Measurements from ENCODE around the gene BCAR1.

Gene BCAR1

DNA sequence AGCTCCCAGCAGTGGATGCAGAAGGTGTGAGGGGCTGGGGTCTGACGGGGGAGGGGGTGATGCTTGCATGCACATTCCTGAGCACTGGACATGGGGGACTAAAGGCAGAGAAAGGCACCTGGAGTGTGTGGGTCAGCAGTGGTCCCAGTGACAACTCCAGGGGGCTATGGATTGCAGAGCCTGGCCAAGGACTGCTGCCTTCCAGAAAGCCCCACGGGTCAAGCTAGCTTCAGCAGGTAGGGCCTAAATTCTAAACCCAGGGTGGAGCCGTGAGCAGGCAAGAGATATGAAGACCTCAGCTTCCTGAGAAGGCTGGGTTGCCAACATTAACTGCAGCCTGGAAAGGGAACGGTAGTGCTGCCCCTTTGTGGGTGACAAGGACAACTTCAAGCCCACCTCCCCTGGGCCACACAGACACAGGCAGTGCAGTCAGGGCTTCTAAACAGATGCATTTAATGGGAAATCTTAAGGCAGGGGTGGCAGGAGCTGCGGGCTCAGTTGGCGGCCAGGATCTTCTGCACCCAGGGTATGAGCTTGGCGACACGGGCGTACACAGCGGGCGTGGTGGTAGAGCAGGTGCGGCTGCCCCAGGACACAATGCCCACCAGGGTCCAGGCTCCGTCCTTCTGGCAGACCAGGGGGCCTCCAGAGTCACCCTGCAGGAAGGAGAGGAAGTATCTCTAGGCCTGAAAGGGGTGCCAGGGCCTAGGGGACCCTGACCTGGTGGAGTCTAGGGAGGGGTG lies 47.6 kb downstream of the BCAR1 start:
- DNase-seq: no peak

DNA sequence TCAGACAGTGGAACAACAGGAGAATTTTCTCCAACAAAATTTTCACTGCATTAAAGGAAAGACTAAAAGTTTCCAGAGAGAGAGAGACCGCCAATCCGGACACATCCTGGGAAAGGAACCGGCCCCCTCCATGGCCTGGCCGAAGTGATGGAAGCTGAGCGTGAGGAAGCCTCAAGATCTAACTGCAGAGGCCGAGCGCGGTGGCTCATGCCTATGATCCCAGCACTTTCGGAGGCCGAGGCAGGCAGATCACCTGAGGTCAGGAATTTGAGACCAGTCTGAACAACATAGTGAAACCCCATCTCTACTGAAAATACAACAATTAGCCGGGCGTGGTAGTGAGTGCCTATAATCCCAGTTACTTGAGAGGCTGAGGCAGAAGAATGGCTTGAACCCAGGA lies 48.3 kb downstream of the BCAR1 start:
- no peak for DNase-seq

DNA sequence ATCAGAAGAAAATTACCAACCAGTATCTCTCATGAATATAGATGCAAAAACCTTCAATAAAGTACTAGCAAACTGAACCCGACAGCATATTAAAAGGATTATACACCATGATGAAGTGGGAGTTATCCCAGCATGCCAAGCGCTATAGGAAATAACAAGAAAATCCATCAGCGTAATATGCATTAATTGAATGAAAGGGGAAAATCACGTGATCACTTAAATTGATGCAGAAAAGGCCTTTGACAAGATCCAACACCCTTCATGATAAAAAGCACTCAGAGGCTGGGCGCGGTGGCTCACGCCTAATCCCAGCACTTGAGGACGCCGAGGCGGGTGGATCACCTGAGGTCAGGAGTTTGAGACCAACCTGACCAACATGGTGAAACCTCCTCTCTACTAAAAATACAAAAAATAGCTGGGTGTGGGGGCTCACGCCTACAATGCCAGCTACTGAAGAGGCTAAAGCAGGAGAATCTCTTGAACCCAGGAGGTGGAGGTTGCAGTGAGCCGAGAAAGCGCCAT lies 49.3 kb downstream of the BCAR1 start:
- no peak for DNase-seq

DNA sequence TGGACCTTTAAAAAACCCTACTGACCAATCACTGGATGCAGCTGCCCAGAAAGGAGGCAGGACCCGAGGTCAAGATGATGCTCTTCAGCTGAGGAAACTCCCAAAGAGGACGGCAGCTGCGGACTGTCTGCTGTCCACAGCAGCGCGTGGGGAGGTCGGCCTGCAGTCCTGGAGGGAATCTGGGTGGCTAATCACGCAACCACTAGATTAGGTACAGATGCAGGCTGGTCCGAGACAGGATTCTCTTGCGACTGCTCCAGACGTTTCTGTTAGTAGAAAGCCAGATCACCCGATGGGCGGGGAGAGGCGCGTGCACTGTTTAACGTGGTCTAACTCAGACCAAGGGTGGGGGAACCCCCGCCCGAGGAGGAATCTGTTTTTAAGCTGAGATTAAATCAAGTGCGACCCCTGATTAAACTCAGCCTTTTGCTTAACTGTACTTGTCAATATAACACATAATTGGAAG lies 53.3 kb downstream of the BCAR1 start:
- DNase-seq: no peak

DNA sequence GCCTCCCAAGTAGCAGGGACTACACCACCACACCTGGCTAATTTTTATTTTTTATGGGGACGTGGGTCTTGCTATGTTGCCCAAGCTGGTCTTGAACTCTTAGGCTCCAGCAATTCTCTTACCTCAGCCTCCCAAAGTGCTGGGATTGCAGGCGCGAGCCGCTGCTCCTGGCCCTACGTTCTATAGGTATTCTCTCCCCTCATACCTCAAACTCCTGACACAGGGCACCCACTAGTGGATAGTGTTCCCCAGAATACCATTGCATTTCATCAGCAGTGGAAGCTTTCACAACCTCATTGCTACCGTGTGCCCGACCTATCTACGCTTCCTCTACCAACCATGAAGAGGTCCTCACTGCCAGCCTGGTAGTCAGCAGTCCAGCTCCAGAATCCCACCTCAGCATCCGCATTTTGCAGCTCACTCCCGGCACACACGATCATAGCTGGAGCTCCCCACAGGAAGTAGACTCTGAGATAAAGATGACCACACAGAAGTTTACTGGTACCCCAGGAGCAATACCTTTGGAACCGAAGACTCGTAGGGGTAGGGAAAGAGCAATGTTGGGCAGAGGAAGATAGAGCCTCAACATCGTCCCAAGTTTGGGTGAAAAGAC lies 53.8 kb downstream of the BCAR1 start:
- no peak for DNase-seq

DNA sequence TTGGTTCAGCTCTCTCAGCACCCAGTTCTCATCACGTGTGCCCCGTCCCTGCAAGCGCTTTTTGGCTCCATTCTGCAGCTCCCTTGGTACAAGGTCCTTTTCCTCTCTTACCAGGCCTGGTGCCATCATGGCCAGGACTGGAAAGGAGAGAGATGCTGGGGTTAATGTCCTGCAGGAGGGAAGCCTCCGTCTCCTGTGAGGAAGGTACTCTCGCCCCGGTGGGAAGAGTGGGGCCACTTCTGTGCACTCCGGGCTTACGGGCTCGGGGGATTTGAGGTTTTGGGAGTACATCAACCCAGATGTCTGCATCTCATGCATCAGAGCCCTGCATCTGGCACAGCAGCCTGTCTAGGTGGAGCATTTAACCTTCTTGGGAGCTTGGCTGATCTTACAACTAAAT lies 54.6 kb downstream of the BCAR1 start:
- DNase-seq: no peak

DNA sequence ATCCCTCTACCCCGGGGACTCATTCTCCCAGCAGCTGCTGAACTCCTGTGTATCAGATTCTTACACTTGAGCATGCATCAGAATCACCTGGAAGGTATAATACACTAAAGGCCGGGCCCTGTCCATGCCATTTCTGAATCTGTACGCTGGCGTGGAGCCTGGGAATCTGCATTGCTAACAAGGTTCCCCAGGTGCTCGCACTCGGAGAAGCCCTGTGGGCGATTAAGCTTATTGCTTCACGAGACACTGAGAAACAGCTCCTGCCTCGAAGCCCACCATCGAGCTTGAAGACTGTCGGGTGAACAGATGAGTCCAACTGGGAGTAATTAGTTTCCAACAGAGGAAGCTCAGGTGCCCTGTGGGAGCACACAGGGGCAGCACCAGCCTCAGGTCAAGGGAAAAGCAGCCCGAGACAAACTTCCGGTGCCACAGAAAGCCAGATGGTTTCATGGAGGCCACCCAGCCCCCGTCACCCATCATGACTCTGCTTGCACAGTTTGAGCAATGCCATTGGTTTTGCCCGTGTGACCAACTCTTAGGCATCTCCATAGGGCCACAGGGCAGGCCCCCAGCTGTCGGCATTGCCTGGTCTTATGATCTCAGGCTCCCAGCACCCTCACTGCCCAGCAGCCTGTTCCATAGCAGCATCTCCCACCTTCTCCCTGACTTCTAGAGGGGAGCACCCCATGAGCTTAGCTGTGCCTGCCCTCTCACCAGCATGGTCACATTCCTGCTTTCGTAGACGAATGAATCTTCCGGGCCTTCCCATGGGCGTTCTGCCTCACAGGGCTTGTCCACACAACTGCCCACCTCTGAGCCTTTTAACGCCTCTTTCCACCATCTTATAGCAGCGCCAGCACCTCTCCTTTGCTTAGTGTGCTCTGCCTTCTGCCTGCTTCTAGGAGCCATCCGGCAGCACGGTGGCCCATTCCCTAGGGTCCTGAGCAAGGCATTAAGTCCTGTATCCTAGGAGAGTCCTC lies 55.3 kb downstream of the BCAR1 start:
- DNase-seq: no peak

DNA sequence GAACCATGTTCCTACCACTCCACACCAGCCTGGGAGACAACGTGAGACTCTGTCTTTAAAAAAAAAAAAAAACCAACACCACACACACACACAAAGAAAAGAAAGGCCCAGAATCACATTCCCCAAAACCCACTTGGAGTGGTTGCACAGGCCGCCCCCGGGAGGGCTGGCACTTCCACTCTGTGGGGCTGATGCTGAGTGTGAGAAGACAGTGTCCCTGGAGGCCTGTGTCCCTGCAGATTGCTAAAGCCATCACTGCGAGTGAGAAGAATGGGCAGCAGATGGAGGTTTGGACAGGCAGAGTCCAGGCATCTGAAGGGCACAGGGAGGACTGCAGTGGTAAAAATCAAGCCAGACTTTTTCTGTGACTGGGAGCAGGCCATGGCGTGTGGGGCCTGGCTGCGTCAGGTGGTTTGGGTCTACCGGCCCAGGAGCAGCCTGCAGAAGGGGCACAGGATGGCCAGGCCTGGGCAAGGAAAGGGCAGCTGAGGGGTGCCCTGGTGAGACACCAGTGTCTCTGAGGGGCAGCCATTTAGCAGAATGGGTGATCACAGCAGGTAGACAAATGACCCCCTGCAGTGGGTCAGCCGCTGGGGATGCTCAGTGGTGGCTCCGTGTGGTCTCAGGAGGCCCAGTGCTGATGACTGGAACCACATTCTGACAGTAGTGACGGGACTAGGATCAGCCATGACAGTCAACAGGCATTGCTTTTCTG lies 57.5 kb downstream of the BCAR1 start:
- no peak for DNase-seq

DNA sequence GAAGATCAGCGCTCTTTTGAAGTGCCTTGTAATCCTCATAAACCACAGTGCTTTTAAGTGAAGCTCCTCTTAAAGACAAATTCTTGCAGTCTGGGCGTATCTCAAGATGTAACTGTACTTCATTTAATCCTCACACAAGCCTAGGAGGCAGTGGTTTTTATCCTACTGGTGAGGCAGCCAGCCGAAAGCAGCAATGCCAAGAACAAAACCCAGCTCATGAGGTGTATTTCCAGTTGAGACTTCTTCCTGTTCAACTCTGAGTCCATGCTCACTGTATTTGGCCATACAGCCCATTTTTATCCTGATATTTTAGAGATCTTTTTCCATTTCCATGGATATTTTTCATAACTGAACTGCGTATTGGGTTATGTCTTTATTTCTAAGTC lies 58.2 kb downstream of the BCAR1 start:
- no peak for DNase-seq

DNA sequence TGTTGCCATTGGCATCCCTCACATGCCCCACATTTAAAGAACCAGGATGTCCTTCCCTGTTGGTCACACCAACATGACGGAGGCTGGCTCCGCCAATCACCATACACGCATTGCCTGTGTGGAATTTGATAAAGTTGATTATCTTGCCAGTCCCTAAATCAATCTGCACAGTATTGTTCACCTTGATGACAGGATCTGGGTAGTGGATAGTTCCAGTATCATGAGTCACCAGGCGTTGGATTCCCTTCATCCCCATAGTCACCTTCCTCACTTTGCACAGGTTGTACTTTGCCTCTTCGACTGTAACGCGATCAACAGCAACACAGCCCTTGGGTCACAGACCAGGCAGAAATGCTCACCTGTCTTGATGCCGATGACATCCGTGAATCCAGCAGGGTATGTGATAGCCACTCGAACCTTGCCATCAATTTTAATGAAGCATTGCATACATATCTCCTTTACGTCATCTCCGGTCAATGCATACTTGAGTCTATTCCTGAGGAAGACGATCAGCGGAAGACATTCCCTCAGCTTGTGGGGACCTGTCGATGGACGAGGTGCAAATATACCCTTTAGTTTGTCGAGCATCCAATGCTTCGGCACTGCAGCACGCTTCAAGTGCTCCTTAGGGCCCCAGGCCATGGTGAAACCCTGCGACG lies 58.7 kb downstream of the BCAR1 start:
- DNase-seq: no peak

DNA sequence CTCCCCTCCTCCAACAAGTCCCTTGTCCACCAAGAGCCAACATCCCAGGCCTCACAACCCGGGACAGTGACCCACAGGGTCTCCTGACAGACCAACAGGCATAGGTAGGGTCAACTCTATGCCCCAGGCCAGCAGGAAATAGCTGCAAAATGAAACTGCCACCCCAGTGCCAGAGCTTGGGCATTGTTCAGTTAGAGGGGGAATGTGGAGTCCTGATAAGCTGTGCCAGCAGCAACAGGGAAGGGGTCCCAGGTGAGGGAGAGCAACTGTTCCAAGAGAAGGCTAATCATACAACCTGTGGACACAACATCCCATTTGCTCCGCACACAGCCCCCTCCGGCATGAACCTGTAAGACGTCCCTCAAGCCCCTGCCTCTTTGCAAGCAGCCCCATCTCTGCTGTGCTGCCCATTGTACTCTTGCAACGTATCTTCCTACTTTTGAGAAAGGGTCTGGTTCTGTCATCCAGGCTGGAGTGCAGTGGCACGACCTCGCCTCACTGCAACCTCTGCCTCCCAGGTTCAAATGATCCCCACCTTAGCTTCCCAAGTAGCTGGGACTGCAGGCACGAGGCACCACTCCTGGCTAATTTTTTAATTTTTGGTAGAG lies 61.7 kb downstream of the BCAR1 start:
- no peak for DNase-seq

DNA sequence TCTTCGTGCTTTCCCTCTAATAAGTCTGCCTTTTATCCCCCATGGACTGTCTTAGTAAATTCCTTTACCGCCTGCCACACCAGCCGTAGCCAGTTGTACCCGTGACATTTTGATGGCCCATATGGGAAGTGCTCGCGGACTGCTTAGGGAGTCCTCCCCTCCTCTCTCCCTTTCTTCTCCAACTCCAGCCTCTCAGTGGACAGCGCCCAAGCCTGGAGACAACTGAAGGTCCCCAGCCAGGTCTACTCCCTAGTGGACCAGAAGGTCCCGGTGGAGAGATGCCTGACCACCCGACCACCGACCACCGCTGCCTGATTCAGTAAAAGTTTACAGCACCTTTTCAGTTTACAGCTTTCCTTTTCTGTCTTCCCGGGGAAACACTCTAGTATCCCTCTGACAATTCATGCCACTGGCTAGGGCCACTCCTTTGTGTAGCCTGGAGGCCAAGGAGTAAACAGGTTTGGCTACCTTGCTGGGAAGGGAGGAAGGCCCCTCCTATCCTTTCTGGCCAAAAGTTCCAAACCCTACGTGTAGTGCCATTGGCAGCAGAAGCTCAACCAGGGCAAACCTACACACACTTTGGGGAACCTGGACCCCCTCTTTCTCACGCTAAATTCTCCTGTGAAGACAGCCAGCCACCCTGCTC lies 62.5 kb downstream of the BCAR1 start:
- no peak for DNase-seq

DNA sequence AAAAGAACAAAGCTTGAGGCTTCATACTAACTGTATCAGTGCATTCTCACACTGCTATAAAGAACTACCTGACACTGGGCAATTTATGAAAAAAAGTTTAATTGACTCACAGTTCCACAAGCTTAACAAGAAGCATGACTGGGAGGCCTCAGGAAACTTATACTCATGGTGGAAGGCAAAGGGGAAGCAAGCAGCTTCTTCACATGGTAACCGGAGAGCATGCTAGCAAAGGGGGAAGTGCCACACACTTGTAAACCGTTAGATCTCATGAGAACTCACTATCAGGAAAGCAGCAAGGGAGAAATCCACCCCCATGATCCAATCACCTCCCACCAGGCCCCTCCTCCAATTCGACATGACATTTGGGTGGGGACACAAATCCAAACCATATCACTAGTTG lies 69.8 kb downstream of the BCAR1 start:
- DNase-seq: no peak

DNA sequence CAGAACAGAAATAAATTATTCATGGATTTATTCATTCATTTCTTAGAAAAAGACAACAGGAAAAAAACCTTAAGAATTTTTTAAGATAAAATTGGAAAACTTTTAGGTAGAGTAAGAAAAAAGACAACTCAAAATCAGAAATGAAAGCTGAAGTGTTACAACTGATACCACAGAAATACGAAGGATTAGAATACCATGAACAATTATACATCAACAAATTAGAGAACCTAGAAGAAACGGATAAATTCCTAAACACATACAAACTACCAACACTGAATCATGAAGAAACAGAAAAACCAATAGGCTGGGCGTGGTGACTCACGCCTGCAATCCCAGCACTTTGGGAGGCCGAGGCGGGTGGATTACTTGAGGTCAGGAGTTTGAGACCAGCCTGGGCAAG lies 72.2 kb downstream of the BCAR1 start:
- no peak for DNase-seq
